ENCODE data around the gene ERCC6. TPM values are rescaled to one million over a fixed set of nuclear protein-coding genes. Genes with fewer than 3 reads are reported as not detected.

ERCC6 gene
- total and polyA plus RNA-seq, 2 experiments from 2014 or later: 50.8 to 69.2 TPM

DNA sequence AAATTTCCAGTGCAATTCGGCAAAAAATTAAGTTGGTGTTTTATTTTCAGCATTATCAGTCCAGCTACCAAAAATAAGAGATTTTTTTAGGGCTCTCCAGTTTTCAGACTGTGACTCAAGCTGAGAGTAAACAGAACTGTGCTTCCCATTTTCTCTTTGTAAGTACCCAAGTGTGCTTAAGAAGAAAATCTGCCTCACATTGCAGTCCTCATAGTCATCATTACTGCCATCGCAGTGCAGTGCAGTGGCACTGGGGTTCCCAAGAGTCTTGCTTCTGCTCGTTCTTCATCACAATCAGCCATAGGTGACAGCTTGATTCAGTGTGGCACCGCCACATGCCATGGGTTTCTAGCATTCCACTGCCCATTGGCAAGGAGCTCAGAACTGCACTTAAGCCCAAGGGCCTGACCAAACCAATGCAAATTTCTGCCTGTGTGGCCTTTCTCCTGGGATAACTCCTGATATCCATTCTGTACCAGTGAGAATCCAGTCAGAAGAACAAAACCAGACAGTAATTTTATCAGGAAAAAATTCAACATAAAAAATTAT lies 25.6 kb upstream of the ERCC6 start:
- H3K79me2 ChIP-seq (ENCODE audit: insufficient read depth): no peaks in the 10 kb centered on the region
- peak; percentile 71 for DNase-seq
- H3F3A ChIP-seq (ENCODE audit: insufficient read depth): peaks cover 66% of the 10 kb centered on the region
- H3K27ac ChIP-seq: peak overlapping the region; percentile 80
- peak overlapping the region; percentile 55 for H3K4me2 ChIP-seq (ENCODE audit: unreplicated experiment)
- peaks cover 79% of the 10 kb centered on the region for H3K4me1 ChIP-seq (ENCODE audit: insufficient read depth)
- H3K4me3 ChIP-seq: no peak overlapping the region
- H4K20me1 ChIP-seq (ENCODE audit: insufficient read depth): no peaks in the 10 kb centered on the region
- 45 to 57% methylated on average over 4 of the region's 4 CpGs for WGBS, 2 experiments (ENCODE audit: low coverage in 1 of 2, low lambda C conversion rate in 2 of 2, missing lambda C conversion rate in 2 of 2)
- no peaks in the 10 kb centered on the region for H3K27me3 ChIP-seq (replicated peaks; ENCODE audit: insufficient read depth)
- H2AFZ ChIP-seq: no peak overlapping the region
- TF ChIP-seq EZH2phosphoT487 (IDR thresholded peaks at IDR 0.05; ENCODE audit: insufficient read depth, low read depth) (no peak), EZH2 (IDR thresholded peaks at IDR 0.05; ENCODE audit: insufficient read depth, poor library complexity, severe bottlenecking) (no peak)
- no peaks in the 10 kb centered on the region for H3K9me2 ChIP-seq (ENCODE audit: insufficient read depth)
- in situ Hi-C loops (cut with MboI): no loop called here
- no peaks in the 10 kb centered on the region for H3K36me3 ChIP-seq (ENCODE audit: low read depth)
- H3K9ac ChIP-seq: no peak overlapping the region
- H3K9me3 ChIP-seq (ENCODE audit: low read depth): no peaks in the 10 kb centered on the region

GRCh38 chr10:49562893-49563292 lies 24.0 kb upstream of the ERCC6 start:
- H3K36me3 ChIP-seq (ENCODE audit: low read depth): no peaks in the 10 kb centered on the region
- H4K20me1 ChIP-seq (ENCODE audit: insufficient read depth): no peaks in the 10 kb centered on the region
- peak; percentile 81 for DNase-seq
- TF ChIP-seq EZH2phosphoT487 (IDR thresholded peaks at IDR 0.05; ENCODE audit: insufficient read depth, low read depth) (no peak), EZH2 (IDR thresholded peaks at IDR 0.05; ENCODE audit: insufficient read depth, poor library complexity, severe bottlenecking) (no peak)
- H3F3A ChIP-seq (ENCODE audit: insufficient read depth): peaks cover 56% of the 10 kb centered on the region
- no peaks in the 10 kb centered on the region for H3K9me3 ChIP-seq (ENCODE audit: low read depth)
- in situ Hi-C loops (cut with MboI): no loop called here
- H3K79me2 ChIP-seq (ENCODE audit: insufficient read depth): no peaks in the 10 kb centered on the region
- H3K4me2 ChIP-seq (ENCODE audit: unreplicated experiment): peak overlapping the region; percentile 55
- H3K4me3 ChIP-seq: no peak overlapping the region
- 38 to 41% methylated on average over 1 of the region's 1 CpG for WGBS, 2 experiments (ENCODE audit: low coverage in 1 of 2, low lambda C conversion rate in 2 of 2, missing lambda C conversion rate in 2 of 2)
- no peaks in the 10 kb centered on the region for H3K9me2 ChIP-seq (ENCODE audit: insufficient read depth)
- H3K4me1 ChIP-seq (ENCODE audit: insufficient read depth): peaks cover 75% of the 10 kb centered on the region
- peak overlapping the region; percentile 80 for H3K27ac ChIP-seq
- peak overlapping the region; percentile 22; the same call in 1 of the 2 replicates for H3K9ac ChIP-seq
- no peaks in the 10 kb centered on the region for H3K27me3 ChIP-seq (replicated peaks; ENCODE audit: insufficient read depth)
- no peak overlapping the region for H2AFZ ChIP-seq

- Histone ChIP-seq H3F3A (ENCODE audit: insufficient read depth) (peaks cover 65% of the 10 kb centered on the region), H3K4me3 (no peak overlapping the region), H3K27me3 (replicated peaks; ENCODE audit: insufficient read depth) (no peaks in the 10 kb centered on the region), H3K79me2 (ENCODE audit: insufficient read depth) (no peaks in the 10 kb centered on the region), H3K36me3 (ENCODE audit: low read depth) (no peaks in the 10 kb centered on the region), H3K4me2 (ENCODE audit: unreplicated experiment) (peak overlapping the region; percentile 9), H3K4me1 (ENCODE audit: insufficient read depth) (peaks cover 78% of the 10 kb centered on the region), H3K27ac (peak overlapping the region; percentile 47), H3K9me3 (ENCODE audit: low read depth) (no peaks in the 10 kb centered on the region), H4K20me1 (ENCODE audit: insufficient read depth) (no peaks in the 10 kb centered on the region), H3K9me2 (ENCODE audit: insufficient read depth) (no peaks in the 10 kb centered on the region), H3K9ac (no peak overlapping the region), H2AFZ (no peak overlapping the region)
- DNase-seq: peak; percentile 67
- 35 to 39% methylated on average over 2 of the region's 2 CpGs for WGBS, 2 experiments (ENCODE audit: low coverage in 1 of 2, low lambda C conversion rate in 2 of 2, missing lambda C conversion rate in 2 of 2)
- TF ChIP-seq EZH2 (IDR thresholded peaks at IDR 0.05; ENCODE audit: insufficient read depth, poor library complexity, severe bottlenecking) (no peak), EZH2phosphoT487 (IDR thresholded peaks at IDR 0.05; ENCODE audit: insufficient read depth, low read depth) (no peak)
- in situ Hi-C loops (cut with MboI): no loop called here
Observed at GRCh38 chr10:49560526-49560925, 21.6 kb upstream of the ERCC6 start.

DNA sequence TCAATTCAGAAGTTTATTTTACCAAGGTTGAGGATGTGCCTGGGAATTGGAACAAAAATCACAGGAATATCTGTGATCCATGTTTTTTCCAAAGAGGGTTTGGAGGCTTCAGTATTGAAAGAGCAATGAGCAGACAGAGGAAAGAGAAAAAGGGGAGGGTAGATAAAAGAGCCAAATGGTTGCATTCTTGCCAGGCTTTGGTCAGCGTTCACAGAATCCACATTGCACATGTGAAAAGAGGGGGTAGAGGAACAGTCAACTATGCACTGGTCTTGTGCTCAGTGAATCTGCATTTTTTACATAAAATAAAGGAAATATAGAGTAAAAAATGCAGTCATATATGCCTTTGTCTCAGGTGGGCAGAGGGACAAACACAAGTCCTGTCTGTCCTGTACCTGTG lies 20.6 kb upstream of the ERCC6 start:
- H2AFZ ChIP-seq: no peak overlapping the region
- no peaks in the 10 kb centered on the region for H3K9me3 ChIP-seq (ENCODE audit: low read depth)
- no peaks in the 10 kb centered on the region for H3K36me3 ChIP-seq (ENCODE audit: low read depth)
- no peak overlapping the region for H3K9ac ChIP-seq
- H4K20me1 ChIP-seq (ENCODE audit: insufficient read depth): no peaks in the 10 kb centered on the region
- peaks cover 62% of the 10 kb centered on the region for H3F3A ChIP-seq (ENCODE audit: insufficient read depth)
- WGBS, 2 experiments (ENCODE audit: low coverage in 1 of 2, low lambda C conversion rate in 2 of 2, missing lambda C conversion rate in 2 of 2): 18% methylated on average over 1 of the region's 1 CpG
- in situ Hi-C loops (cut with MboI): no loop called here
- H3K79me2 ChIP-seq (ENCODE audit: insufficient read depth): no peaks in the 10 kb centered on the region
- no peaks in the 10 kb centered on the region for H3K27me3 ChIP-seq (replicated peaks; ENCODE audit: insufficient read depth)
- DNase-seq: peak; percentile 41
- H3K4me3 ChIP-seq: no peak overlapping the region
- TF ChIP-seq EZH2phosphoT487 (IDR thresholded peaks at IDR 0.05; ENCODE audit: insufficient read depth, low read depth): no peak
- no peak for TF ChIP-seq EZH2 (IDR thresholded peaks at IDR 0.05; ENCODE audit: insufficient read depth, poor library complexity, severe bottlenecking)
- peaks cover 68% of the 10 kb centered on the region for H3K4me1 ChIP-seq (ENCODE audit: insufficient read depth)
- H3K4me2 ChIP-seq (ENCODE audit: unreplicated experiment): peak overlapping the region; percentile 24
- H3K27ac ChIP-seq: peak overlapping the region; percentile 47
- H3K9me2 ChIP-seq (ENCODE audit: insufficient read depth): no peaks in the 10 kb centered on the region

Measured in GM23248 (cell line).